Glutamatergic neuron (in vitro differentiated cells): ENCODE measurements around the gene MRPS18A. TPM values are rescaled to one million over a fixed set of nuclear protein-coding genes. Genes with fewer than 3 reads are reported as not detected.

Experiments
- DNase-seq: peaks from one replicate; pipeline ENCODE4 v3.0.0; 2022
- H3K27ac Mint-ChIP-seq: one replicate; pipeline ENCODE4 v1.8.0; 2020; ENCODE audit warnings: mild to moderate bottlenecking, mixed read lengths, inconsistent platforms; ENCODE audit not compliant: unreplicated experiment
- H3K27me3 Mint-ChIP-seq: one replicate; pipeline ENCODE4 v1.8.0; 2020; ENCODE audit warnings: mild to moderate bottlenecking, moderate library complexity, mixed read lengths, inconsistent platforms; ENCODE audit not compliant: unreplicated experiment
- H3K36me3 Mint-ChIP-seq: one replicate; pipeline ENCODE4 v1.8.0; 2020; ENCODE audit warnings: mild to moderate bottlenecking, mixed read lengths, inconsistent platforms; ENCODE audit not compliant: unreplicated experiment
- H3K4me1 Mint-ChIP-seq: one replicate; pipeline ENCODE4 v1.8.0; 2020; ENCODE audit warnings: mild to moderate bottlenecking, low read depth, mixed read lengths, inconsistent platforms; ENCODE audit not compliant: unreplicated experiment
- H3K4me3 Mint-ChIP-seq: one replicate; pipeline ENCODE4 v1.8.0; 2020; ENCODE audit warnings: mild to moderate bottlenecking, mixed read lengths, inconsistent platforms; ENCODE audit not compliant: unreplicated experiment
- H3K9me3 Mint-ChIP-seq: one replicate; pipeline ENCODE4 v1.8.0; 2020; ENCODE audit warnings: mild to moderate bottlenecking, moderate library complexity, mixed read lengths, inconsistent platforms; ENCODE audit not compliant: unreplicated experiment
- CTCF ChIP-seq: fragments of 200-600 bp; sonication (generic); IDR thresholded peaks from one replicate; pipeline ENCODE4 v1.5.0; 2021; ENCODE audit not compliant: partially characterized antibody, unreplicated experiment
- total RNA-seq: library from RNA; stranded (reverse); fragmentation: NEBNext Ultra II Directional; extraction: Animal tissue kit (Norgen Biotek cat#: 25700); gene quantifications from one replicate; pipeline ENCODE4 v1.2.1, GENCODE V29; 2021; ENCODE audit not compliant: unreplicated experiment

Gene MRPS18A
- total RNA-seq, 1 donor from 2014 or later, result 27.7 TPM

- Mint-ChIP-seq H3K4me1 (no peaks in the 10 kb centered on the region), H3K4me3 (no peak overlapping the region), H3K36me3 (no peaks in the 10 kb centered on the region), H3K27me3 (no peaks in the 10 kb centered on the region), H3K27ac (no peak overlapping the region), H3K9me3 (peaks cover 2% of the 10 kb centered on the region)
- no peak for DNase-seq
- no peak for TF ChIP-seq CTCF
These were observed 46.7 kb upstream of the MRPS18A start for GRCh38 chr6:43734294-43734665.

GRCh38 chr6:43733471-43734293 is 46.1 kb upstream of the MRPS18A start:
- H3K4me3 Mint-ChIP-seq, result no peak overlapping the region
- H3K9me3 Mint-ChIP-seq, result peaks cover 2% of the 10 kb centered on the region
- no peaks in the 10 kb centered on the region for H3K4me1 Mint-ChIP-seq
- no peaks in the 10 kb centered on the region for H3K27me3 Mint-ChIP-seq
- H3K36me3 Mint-ChIP-seq, result no peaks in the 10 kb centered on the region
- no peak for TF ChIP-seq CTCF
- DNase-seq, result no peak
- no peak overlapping the region for H3K27ac Mint-ChIP-seq

- Mint-ChIP-seq H3K4me1 (no peaks in the 10 kb centered on the region), H3K9me3 (peaks cover 6% of the 10 kb centered on the region), H3K27me3 (peaks cover 3% of the 10 kb centered on the region), H3K36me3 (no peaks in the 10 kb centered on the region), H3K4me3 (no peak overlapping the region), H3K27ac (no peak overlapping the region)
- no peak for DNase-seq
- no peak for TF ChIP-seq CTCF
These were observed 43.0 kb upstream of the MRPS18A start for GRCh38 chr6:43730634-43731033.

- no peak overlapping the region for H3K27ac Mint-ChIP-seq
- no peak overlapping the region for H3K4me3 Mint-ChIP-seq
- H3K9me3 Mint-ChIP-seq, result peaks cover 8% of the 10 kb centered on the region
- peaks cover 4% of the 10 kb centered on the region for H3K27me3 Mint-ChIP-seq
- DNase-seq, result no peak
- no peaks in the 10 kb centered on the region for H3K4me1 Mint-ChIP-seq
- H3K36me3 Mint-ChIP-seq, result no peaks in the 10 kb centered on the region
- TF ChIP-seq CTCF, result no peak
These were observed 41.9 kb upstream of the MRPS18A start for GRCh38 chr6:43729537-43729936.

- TF ChIP-seq CTCF, result no peak
- no peak for DNase-seq
- H3K4me1 Mint-ChIP-seq, result no peaks in the 10 kb centered on the region
These were observed 41.0 kb upstream of the MRPS18A start for GRCh38 chr6:43728586-43728985.

More at GRCh38 chr6:43728586-43728985, 41.0 kb upstream of the MRPS18A start:
- Mint-ChIP-seq H3K4me3 (no peak overlapping the region), H3K36me3 (no peaks in the 10 kb centered on the region), H3K27ac (no peak overlapping the region), H3K27me3 (peaks cover 4% of the 10 kb centered on the region), H3K9me3 (peaks cover 8% of the 10 kb centered on the region)
